GM18909 (cell line): ENCODE data around the gene MAST3.

Source experiments
- ATAC-seq: cut with Tn5 transposase; IDR thresholded peaks from one replicate; pipeline ENCODE4 v1.9.1; 2021; ENCODE audit warnings: mild to moderate bottlenecking; ENCODE audit not compliant: unreplicated experiment, poor library complexity

Gene MAST3

DNA sequence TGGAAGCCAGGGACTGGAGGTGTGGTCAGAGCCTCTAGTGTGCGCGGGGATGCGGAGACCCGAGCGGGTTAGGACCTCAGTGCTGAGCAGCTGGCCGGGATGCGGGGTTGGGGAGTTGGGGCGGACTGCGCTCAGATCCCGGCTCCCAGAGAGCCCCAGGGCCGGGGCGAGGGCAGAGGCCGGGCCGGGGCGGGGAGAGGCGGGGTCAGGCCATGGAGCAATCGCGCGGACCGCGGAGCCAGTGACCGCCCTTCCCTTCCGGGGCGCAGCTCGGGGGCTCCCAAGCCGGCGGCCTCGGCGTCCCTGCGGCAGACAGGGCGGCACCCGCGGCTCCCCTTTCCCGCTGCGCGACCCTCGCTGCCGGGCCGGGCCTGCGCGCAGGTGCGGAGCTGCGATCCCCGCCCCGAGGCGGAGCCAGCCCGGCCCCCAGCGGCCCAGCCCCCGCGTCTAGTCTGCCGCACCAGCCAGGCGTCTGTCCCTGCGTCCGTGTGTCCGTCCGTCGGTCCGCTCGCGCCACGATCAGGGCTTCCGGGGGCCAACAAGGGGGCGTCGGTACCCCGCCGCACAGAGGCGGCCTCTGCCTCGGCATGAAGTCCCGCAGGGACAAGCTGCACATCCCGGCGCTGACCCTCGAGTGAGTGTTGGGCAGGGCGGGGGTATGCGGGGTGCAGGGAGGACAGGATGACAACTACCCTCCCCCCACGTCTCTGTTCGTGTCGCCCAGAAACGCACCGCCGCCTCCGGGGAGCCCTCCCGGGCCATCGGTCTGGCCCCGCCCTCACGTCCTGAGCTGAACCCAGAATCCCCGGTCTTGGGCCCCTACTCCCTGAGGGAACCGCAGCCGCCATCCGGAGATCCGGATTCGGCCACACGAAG lies 12.4 kb downstream of the MAST3 start:
- ATAC-seq, result no peak

DNA sequence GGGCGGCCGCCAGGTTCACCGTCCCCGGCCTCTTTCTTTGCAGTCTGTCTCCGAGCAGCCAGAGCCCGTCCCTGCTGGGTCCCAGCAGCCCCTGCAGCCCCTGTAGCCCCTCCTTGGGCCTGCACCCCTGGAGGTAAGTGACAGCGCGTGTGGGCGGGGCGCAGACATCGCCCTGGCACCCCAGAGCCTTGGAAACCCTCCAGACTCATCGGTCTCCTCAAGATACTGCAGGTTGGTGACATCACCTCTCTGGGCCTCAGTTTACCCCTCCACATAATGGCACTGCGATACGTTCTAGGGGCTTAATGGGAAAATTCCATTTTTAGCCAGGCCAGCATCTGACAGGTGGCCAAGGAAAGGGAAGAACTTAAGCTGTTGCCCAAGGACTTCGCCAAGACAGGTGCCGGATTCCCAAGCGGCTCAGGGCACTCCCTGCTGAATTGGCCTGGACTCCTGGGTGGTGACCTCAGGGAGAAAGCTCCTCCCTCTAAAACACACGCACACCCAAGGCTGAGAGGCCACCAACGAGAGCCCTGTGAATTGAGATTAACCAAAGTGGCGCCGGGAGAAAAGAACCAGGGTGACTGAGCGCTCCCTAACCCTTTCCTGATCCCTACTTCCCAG lies 13.1 kb downstream of the MAST3 start:
- ATAC-seq, result no peak

DNA sequence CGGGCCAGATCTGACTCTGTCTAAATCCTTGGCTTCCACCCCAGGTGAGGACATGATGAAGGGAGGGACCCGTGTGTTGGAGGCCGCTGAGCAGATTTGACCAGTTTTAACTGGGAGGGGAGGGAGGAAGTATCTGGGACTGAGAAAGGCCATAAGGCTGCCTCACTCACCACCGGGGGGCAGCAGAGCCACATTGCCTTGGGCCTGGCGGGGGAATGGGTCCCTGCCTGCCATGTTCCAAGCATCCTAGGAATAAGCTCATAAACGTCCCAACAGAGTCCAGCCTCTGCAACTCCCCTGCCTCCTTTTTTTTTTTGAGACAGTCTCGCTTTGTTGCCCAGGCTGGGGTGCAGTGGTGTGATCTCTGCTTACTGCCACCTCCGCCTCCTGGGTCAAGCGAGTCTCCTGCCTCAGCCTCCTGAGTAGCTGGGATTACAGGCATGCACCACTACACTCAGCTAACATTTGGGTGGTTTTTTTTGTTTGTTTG lies 15.5 kb downstream of the MAST3 start:
- ATAC-seq, result no peak

DNA sequence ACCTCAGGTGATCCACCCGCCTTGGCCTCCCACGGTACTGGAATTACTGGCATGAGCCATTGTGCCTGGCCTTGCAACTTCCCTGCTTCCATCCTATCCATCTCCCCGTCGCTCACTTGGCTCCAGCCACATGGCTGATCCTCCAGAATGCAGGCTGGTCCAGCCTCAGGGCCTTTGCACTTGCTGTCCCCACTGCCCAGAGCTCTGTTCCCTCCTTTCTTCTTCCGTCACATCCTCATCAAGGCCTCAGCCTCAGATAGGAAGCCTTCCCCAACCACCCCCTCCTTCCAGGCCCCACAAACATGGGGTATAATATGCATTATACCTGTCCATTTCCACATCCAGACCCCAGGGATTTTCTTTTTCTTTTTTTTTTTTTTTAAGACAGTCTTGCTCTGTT lies 16.2 kb downstream of the MAST3 start:
- ATAC-seq, result no peak

DNA sequence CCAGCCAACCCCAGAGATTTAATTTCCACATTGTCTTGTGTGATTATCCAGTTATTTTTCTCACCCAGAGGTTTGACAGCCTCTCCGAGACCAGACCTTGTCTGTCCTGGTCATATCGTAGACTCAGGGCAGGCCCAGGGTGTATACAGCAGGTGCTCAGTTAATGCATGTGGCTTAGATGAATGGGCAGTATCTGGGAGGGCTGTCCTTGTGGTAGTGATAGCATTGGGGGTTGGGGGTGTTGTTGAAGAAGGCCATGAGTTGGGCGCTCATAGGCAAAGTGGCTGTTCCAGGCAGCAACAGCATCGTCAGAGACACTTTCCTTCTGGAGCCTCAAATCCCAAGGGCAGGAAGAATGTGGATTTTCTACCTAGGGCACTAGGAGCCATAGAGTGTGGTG lies 16.9 kb downstream of the MAST3 start:
- no peak for ATAC-seq

DNA sequence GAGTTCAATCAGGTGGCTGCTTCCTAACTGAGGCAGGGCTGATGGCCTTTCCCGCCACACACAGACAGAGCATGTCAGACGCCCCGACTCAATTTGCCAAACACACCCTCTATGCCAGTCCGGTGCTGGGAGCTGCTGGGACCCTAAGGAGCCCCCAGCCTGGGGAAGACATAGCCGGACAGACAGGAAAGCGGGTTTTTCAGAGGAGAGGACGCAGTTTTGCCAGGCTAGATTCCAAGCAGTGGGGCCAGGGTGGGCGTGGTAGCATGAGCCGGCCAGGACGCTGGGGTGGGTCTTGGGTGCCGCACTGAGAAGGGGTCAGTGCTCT lies 19.8 kb downstream of the MAST3 start:
- no peak for ATAC-seq

DNA sequence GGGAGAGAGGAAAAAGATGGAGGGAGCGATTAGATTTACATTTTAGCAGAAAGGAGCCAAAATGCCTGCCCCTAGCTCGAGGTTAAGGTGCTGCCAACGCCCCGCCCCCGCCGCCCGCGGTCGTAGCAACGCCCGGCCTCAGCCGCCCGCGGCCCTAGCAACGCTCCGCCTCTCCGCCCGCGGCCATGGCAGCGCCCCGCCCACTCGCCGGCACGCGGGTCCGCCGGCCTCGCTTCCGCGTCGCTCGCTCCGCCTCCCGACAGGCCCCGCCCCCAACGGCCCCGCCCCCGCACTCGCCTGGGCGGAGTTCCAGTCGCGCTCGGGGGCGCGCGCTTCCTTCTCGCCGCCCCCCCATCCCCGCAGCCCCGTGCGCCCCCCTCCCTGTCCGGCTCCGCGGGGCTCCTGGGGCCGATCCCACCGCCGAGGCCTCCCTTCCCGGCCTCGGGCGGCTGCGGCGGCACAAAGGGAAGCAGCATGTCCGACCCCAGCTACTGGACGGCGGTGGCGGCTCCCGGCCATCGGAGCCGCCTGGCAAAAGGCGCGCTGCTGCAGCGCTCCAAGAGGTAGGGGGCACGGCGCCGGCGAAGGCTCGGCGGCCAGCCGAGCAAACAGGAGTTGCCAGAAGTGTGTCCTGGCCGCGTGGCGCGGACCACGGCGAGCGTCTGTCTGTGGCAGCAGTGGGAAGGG lies 20.3 kb downstream of the MAST3 start:
- ATAC-seq, result peak; percentile 88

DNA sequence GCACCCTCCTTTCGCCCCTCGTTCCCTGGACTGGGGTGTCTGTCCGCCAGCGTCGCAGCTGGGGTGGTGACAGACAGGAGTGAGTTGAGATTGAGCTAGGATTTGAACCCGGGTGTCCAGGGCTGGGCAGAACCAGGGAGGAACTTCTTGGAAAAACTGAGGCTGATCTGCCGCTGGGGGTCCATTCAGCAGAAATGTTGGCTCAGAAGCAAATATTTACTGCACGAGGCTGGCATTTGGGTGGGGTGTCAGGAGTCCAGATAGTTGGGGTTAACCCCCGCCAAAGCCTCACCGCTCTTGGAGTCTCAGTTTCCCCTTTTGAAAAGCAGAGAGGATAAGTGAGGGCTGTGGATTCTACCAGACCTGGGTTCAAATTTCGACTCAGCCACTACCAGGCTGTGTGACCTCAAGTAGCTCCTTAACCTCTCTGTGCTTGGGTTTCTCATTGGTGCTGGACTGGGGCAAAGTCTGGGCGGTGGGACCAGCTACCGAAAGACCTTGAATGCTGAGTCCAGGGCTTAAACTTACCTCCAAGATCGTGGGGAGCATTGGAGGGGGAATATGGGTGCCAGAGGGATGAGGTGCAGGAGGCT lies 20.9 kb downstream of the MAST3 start:
- no peak for ATAC-seq

DNA sequence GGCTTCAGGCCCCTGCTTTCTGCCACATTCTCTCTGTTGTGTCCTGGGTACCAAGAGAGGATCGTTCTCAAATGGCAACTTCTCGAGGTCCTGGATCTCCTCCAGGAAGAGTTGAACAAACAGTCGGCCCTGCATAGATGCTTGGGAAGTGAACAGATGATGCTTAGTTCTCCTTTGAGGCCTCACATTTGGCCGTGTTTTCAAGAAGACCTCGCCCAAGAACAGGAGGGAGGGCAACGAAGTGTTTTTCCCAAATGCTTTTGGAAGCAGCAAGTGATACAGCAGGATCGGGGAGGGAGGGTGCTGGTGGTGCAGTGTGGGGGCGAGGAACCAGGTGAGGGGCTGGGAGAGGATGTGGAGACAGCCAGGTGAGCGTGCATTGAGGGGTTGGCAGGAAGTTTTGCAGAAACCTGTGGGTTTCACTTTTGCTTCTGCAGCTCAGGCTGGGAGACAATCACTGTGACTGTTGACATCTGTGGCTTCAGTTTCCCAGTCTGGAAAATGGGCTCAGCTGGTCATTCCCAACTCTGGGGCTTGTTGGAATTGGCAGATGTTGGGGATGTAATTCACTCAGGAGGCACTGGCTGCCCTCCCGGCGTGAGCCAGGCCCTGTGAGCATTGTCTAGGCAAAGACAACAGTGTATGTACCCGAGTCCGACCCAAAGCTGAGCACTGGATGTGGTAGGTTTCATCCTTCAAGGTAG lies 21.6 kb downstream of the MAST3 start:
- ATAC-seq, result no peak

DNA sequence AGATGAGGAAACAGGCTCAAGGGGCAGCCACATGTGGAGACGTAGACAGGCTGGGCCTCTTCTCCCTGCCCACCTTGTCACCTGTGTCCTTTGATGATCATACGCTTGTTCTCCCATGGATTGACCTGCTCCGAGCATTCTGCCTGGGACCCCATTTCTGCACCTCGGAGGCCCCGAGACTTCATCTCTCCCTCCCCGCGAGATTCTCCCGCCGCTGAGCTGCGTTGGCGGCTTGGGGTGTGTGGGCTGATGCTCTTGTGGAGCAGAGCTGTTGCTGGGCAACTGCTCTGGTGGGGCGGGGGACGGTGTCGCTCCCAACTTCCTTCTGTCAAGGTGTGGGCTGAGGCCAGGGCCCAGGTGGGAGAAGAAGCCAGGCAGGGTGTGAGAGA lies 22.1 kb downstream of the MAST3 start:
- no peak for ATAC-seq

DNA sequence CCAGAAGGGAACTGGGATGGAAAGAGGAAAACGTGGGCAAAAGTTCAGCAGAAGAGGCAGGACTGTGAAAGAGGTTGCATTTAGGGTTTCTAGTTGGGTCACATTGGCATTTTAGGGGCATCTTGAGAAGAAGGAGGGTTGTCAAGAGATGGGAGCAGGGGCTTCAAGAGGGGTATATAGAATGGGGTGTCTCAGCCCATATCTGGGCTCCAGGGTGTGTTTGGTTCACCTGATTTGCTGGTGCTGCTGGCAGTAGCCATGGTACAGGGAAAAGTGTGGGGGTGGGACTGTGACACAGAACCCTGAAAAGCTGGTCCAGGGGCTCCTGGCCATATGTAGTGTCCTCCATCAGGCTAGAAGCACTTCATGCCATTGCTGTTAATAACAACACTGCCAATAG lies 22.5 kb downstream of the MAST3 start:
- no peak for ATAC-seq

DNA sequence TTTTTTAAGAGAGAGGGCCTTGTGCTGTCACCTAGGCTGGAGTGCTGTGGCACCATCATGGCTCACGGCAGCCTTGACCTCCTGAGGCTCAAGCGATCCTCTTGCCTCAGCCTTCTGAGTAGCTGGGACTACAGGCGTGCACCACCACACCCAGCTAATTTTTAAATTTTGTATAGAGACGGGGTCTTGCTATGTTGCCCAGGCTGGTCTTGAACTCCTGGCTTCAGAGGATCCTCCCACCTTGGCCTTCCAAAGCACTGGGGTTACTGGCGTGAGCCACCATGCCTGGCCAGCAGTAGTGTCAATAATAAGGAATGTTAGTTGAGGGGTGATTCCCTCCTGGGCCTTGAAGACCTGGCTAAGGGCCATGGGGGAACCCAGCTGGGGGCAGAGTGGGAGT lies 23.6 kb downstream of the MAST3 start:
- ATAC-seq, result no peak

DNA sequence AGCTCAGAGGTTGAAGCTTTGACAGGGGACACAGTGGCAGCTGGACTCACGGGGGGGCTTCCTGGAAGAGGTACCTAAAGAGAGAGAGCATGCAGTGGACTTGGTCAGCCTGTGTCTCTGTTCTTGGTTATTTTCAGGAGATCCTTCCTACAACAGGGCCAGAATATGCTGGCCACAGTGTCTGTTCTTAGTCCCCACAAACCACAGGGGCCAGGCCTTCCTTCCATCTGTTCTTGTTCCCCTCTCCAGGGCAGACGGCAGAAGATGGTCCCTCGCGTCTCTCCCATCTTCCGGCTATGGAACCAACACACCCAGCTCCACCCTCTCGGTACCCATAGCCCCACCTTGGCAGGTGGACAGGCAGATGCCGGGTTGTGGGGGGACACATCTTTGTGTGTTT lies 24.8 kb downstream of the MAST3 start:
- no peak for ATAC-seq

DNA sequence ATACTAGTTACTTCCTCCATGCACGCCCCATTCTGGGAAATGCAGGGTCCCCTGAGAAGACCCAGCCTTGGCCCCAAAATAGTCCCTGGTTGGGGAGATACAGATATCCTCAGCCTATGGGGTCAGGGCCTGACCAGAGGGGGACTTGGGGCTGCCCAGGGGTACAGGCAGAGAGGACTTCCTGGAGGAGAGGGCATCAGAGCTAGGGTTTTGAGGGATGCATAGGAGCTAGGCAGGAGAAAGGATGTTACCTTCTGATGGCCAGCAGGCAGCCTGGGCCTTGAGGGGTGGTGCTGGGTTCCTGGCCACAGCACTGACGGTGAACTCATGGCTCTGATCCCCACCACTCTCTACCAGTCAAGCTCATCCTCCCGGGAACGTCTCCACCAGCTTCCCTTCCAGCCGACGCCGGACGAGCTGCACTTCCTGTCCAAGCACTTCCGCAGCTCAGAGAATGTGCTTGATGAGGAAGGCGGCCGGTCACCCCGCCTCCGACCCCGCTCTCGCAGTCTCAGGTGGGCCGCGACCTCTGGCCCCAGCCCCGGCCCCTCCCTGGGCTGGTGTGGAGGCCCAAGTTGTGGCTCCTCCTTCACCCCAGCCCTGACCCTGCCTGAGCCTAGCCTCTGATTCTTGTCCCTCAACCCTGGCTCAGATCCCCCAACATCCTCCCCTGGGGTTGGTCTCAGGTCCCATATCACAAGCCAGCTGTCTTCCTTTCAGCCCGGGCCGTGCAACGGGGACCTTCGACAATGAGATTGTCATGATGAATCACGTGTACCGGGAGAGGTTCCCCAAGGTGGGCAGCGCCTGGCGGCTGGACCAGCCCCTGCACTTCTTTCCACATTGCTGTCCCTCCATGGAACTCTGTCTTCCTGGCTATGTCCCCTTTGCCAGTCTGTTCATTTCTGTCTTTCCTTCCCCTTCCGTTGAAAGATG lies 25.6 kb downstream of the MAST3 start:
- no peak for ATAC-seq

DNA sequence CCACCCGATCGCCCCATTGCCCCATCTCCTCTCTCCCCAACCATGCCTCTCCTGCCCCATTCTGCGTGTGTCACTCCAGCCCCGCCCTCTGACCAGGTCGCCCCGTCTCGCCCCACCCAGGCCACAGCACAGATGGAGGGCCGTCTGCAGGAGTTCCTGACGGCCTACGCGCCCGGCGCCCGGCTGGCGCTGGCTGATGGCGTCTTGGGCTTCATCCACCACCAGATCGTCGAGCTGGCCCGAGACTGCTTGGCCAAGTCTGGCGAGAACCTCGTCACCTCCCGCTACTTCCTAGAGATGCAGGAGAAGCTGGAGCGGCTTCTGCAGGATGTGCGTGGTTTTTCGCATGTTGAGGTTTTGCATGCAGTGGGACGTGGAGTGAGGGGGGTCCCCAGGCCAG lies 26.2 kb downstream of the MAST3 start:
- no peak for ATAC-seq

DNA sequence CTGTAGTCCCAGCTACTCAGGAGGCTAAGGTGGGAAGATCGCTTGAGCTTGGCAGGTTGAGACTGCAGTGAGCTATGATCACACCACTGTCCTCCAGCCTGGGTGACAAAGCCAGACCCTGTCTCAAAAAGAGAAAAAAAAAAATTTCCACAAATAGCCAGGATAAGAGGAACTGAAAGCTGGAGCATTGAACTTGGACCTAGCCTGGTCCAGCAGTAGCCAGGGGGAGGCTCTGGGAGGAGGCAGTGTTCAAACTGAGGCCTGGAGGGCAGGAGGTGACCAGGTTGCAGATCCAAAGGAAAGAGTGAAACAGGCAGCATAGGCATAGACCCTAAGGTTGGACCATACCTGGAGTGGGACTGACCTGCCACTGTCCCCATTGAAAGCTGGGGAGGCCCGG lies 28.5 kb downstream of the MAST3 start:
- ATAC-seq, result no peak

DNA sequence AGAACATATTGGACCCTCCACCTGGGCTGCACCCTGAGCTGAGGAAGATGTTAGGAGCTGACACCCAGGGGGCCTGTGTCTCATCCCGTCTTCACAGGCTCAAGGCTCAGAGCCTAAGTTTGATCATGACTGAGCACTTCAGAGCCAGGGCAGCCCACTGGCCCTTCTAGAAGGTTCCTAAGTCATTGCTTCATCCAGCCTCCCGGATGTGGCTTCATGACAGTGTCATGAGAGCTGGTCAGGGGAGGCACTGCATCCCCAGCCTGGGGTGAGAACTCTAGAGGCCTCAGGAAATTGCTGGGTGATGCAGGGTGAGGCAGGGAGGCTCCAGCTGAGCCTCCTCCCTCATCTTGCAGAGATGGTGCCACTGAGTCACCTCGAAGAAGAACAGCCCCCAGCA lies 30.5 kb downstream of the MAST3 start:
- no peak for ATAC-seq

DNA sequence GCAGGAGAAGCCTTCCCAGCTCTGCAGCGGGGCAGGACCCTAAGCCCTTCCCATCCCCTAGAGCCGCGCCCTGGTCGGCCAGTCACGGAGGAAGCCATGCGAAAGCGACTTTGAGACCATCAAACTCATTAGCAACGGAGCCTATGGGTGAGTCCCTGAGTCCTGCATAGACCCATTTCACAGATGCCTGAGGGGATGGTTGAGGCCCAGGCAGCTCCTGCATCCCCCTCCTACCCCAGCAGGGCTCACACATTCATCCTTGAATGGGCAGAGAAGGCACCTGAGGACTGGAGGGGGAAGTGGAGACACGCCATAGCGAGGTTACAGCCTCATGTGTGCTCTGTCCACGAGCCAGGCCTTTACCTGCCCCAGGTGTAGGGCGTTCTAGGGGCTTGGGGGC lies 31.2 kb downstream of the MAST3 start:
- no peak for ATAC-seq

DNA sequence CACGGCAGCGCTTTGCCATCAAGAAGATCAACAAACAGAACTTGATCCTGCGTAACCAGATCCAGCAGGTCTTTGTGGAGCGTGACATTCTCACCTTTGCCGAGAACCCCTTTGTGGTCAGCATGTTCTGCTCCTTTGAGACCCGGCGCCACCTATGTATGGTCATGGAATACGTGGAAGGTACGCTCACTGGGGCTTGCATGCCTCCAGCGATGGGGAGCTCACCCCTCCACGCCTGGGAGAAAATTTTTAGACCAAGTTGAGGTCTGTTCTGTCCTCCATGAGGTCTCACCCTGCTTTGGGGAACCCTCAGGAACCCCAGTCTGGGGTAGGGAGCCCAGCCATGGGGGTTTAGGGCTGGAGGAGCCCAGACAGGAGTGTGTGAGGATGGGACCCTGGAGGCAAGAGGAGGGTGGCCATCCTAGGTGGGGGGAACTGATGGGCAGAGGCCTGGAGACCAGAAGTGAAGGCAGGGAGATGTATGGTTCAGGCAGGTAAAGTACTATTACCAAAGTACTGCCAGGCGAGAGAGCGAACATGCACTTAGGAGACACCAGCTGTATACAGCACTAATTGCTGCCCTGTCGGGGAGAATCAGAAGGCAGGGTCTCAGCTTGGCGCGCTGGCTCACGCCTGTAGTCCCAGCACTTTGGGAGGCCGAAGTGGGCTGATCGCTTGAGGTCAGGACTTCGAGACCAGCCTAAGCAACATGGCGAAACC lies 33.1 kb downstream of the MAST3 start:
- no peak for ATAC-seq
